Measurements from ENCODE around the gene NPAS2. TPM values are rescaled to one million over a fixed set of nuclear protein-coding genes. Genes with fewer than 3 reads are reported as not detected.

The NPAS2 gene
- total RNA-seq, 8 experiments from 2014 or later: 1.6 to 35.0 (median 6.4) TPM

DNA sequence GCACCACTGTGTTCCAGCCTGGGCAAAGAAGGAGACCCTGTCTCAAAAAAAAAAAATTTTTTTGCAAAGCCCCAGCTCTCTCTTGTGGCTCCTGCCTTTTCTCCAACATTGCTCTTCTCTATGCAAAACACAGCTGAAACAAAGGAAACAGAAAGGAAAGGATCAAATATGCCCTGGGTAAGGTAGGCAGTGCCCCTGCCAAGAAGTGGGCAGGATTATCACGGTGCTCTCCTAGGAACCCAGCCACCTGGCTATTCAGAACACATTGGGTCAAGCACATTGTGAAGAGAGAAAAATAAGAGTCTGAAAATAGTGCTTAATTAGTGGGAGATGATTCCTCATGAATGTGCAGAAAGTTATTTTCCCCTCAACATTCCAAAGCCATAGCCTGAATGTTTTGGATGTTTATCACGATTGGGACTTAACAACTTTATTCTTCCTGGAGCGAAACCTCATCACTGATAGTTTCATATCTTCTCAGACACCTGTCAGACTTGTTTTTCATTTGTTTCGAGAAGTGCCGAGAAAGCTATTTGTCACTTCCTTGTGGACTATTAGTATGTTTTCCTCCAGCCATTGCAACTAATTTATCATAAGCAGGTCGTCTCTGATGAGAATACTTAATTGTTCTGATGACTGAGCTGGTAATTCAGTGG, 139.4 kb downstream of the NPAS2 start:
- no peak for ATAC-seq (replicated peaks in 6 of 8)
- no peak overlapping the region for H3K27ac ChIP-seq
- no peak overlapping the region for H3K4me3 ChIP-seq
- in situ Hi-C loops (cut with MboI; ENCODE audit: low pct_unique_long_range_greater_than_20kb in 2 of 9, low sequenced_read_pairs in 9 of 9, unreplicated experiment in 9 of 9): no loop called here
- 7 to 73% (median 64%) methylated on average over 1 to 6 of the region's 6 CpGs for WGBS, 10 experiments
- peaks cover 0 to 5% of the 10 kb centered on the region in 2 donors for H3K4me1 ChIP-seq (replicated peaks in 1 of 2)

DNA sequence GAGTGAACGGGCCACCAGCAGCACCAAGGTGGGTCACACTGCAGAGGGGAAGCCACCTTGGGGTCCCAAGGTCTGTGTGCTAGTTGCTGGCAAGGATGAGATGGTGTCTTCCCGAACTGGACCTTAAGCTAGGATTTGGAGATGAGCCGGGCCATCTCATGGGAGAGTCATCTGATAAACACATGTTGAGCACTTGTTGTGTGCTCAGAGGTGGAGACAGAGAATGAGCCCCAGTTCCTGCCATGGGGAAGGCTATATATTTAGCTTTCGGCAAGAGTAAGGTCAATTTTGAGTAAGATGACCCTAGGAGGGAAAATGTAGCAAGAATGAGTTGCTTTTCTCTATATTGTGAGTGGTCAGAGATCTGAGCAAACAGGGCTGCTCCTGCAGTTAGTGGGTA, 140.7 kb downstream of the NPAS2 start:
- in situ Hi-C loops (cut with MboI; ENCODE audit: low pct_unique_long_range_greater_than_20kb in 2 of 9, low sequenced_read_pairs in 9 of 9, unreplicated experiment in 9 of 9): no loop called here
- no peak overlapping the region for H3K27ac ChIP-seq
- no peak for ATAC-seq (replicated peaks in 6 of 8)
- H3K4me3 ChIP-seq: no peak overlapping the region
- 17 to 100% (median 94%) methylated on average over 1 to 2 of the region's 4 CpGs; no CpG with 5 or more reads in 2 of the 10 experiments for WGBS, 10 experiments
- peaks cover 0 to 8% of the 10 kb centered on the region in 2 donors for H3K4me1 ChIP-seq (replicated peaks in 1 of 2)

DNA sequence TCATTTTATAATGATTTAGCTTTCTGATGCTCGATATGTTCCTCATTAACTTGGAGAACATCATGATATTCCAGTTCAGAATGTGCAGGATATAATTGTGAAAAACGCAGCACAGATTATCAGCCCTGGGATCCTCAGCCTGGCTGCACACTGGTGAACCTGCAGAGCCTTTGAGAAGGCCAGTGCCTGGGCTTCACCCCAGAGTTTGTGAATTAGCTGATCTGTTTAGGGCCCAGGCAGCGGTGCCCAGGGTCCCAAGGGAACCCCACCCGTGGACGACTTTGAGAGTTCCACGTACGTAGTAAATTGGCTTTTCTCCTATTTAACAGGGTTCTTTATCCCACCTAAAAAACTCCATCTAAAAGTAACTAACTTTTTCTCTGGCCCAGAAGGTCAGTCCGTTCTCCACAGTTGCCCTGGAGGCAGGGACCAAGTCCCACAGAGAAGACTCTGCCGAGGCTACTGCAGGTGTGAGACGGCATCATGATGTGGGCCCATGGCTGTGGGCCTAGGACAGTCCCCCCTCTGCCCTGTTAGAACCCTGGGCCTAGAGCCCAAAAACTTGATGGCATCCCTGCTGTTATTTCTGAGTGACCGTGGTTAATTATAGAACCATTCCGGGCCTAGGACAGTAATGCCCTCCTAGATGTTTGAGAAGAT, 142.6 kb downstream of the NPAS2 start:
- H3K4me1 ChIP-seq (replicated peaks in 1 of 2): peaks cover 0 to 8% of the 10 kb centered on the region in 2 donors
- no peak for ATAC-seq (replicated peaks in 6 of 8)
- H3K4me3 ChIP-seq: no peak overlapping the region
- 25 to 100% (median 83%) methylated on average over 2 to 9 of the region's 12 CpGs for WGBS, 10 experiments
- H3K27ac ChIP-seq: no peak overlapping the region
- in situ Hi-C loops (cut with MboI; ENCODE audit: low pct_unique_long_range_greater_than_20kb in 2 of 9, low sequenced_read_pairs in 9 of 9, unreplicated experiment in 9 of 9): no loop called here

DNA sequence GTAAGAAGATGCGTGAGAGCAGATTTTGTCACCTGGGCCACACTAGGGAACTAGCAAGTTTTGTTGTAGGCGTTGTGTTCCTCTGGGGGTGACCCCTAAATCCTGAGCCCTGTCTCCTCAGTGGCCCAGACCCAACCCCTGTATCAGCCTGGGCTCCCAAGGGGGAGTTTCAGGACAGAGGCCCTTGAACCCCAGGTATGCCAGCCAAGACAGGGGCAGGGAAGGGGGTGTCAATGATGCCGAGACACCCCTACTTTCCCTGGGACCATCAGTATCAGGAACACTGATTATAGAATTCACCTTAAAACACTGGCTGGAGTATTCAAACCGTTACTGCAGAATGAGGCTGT, 143.1 kb downstream of the NPAS2 start:
- ATAC-seq (replicated peaks in 6 of 8): no peak
- in situ Hi-C loops (cut with MboI; ENCODE audit: low pct_unique_long_range_greater_than_20kb in 2 of 9, low sequenced_read_pairs in 9 of 9, unreplicated experiment in 9 of 9): no loop called here
- Histone ChIP-seq H3K4me3 (no peak overlapping the region), H3K27ac (no peak overlapping the region), H3K4me1 (replicated peaks in 1 of 2) (peaks cover 0 to 8% of the 10 kb centered on the region in 2 donors)
- WGBS, 10 experiments: 50 to 100% (median 100%) methylated on average over 1 to 3 of the region's 4 CpGs; no CpG with 5 or more reads in 1 of the 10 experiments

DNA sequence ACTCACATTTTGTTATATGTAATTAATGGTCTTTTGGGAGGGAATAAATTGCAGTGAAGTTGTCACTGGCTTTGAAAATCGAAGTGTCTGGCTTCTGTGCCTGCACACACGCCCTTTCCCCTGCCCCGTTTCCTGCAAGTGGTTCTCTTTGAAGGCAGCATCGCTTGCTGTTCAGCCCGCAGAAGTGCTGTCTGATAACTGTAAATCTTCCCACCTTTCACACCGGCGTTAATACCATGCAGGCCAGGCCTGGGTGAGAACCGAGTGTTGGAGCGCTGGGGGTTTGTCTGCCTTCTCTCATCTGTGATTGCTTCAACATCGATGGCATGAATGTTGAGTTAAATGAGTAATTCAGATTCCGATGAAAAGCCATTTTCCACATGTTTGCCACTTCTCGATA, 144.3 kb downstream of the NPAS2 start:
- 20 to 100% (median 72%) methylated on average over 2 to 11 of the region's 12 CpGs for WGBS, 10 experiments
- Histone ChIP-seq H3K27ac (no peak overlapping the region), H3K4me3 (no peak overlapping the region), H3K4me1 (replicated peaks in 1 of 2) (peaks cover 0 to 8% of the 10 kb centered on the region in 2 donors)
- in situ Hi-C loops (cut with MboI; ENCODE audit: low pct_unique_long_range_greater_than_20kb in 2 of 9, low sequenced_read_pairs in 9 of 9, unreplicated experiment in 9 of 9): no loop called here
- ATAC-seq (replicated peaks in 6 of 8): peak; percentile 6 to 93 (median 54)

DNA sequence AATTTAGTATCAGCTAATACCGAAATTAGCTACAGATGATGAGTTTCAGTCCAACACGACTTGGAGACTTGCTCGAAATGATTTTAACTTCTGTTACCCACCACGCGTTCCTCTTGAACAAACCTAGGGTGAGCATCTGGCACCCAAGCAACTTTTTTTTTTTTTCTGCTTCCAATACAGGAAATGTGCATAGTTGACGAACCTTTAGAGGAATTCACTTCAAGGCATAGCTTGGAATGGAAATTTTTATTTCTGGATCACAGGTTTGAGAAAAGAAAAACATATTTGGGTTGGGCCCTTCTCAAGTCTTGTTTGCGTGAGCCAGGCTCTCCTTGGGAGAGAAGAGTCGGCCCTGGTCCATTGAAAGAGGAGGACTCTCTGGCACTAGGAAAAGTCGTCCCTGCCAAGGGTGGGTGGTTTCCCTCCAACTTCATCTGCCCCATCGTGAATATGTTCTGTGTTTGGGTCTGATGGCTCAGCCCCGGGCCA, 144.8 kb downstream of the NPAS2 start:
- peak in 3 of 8 experiments; percentile 64 to 81 (median 77) for ATAC-seq (replicated peaks in 6 of 8)
- in situ Hi-C loops (cut with MboI; ENCODE audit: low pct_unique_long_range_greater_than_20kb in 2 of 9, low sequenced_read_pairs in 9 of 9, unreplicated experiment in 9 of 9): no loop called here
- Histone ChIP-seq H3K27ac (no peak overlapping the region), H3K4me1 (replicated peaks in 1 of 2) (peaks cover 0 to 8% of the 10 kb centered on the region in 2 donors), H3K4me3 (no peak overlapping the region)
- 19 to 90% (median 73%) methylated on average over 1 to 11 of the region's 11 CpGs for WGBS, 10 experiments

DNA sequence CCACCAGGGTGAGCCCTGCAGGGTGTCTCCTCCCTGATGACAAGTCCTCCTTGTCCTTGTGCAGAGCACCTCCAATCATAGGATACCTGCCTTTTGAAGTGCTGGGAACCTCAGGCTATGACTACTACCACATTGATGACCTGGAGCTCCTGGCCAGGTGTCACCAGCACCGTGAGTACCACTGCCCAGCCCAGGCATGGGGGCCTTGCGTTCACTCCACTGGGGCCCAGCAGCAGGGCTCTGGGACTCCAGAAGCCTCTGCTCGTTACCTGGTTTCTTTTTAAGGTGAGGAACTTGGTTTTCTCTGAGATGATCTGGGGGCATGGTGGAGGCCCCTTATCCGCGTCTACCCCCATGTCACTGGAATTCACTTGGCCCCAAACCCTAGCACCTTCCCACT, 145.7 kb downstream of the NPAS2 start:
- in situ Hi-C loops (cut with MboI; ENCODE audit: low pct_unique_long_range_greater_than_20kb in 2 of 9, low sequenced_read_pairs in 9 of 9, unreplicated experiment in 9 of 9): no loop called here
- 94 to 100% (median 100%) methylated on average over 1 to 3 of the region's 5 CpGs; no CpG with 5 or more reads in 5 of the 10 experiments for WGBS, 10 experiments
- no peak for ATAC-seq (replicated peaks in 6 of 8)

DNA sequence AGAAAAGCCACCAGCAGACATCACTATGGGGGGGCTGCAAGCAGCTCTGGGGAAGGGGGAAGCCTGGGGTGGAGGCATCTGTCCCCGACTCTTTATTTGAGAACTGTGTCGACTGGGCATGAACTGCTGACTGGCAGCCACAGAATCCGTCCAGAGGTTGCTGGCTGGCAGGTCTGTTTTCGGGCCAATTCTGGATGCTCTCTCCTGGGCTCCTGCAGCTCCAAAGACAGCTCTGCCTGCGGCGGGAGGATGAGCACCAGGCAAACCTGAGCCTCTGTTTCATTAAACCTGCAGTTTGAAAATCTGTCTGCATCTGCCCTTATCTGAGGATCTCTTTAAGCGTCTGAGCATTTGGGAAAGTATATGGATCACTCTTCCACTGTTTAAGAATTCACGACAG, 147.8 kb downstream of the NPAS2 start:
- no peak for ATAC-seq (replicated peaks in 6 of 8)
- in situ Hi-C loops (cut with MboI; ENCODE audit: low pct_unique_long_range_greater_than_20kb in 2 of 9, low sequenced_read_pairs in 9 of 9, unreplicated experiment in 9 of 9): no loop called here
- Histone ChIP-seq H3K4me3 (no peak overlapping the region), H3K4me1 (replicated peaks in 1 of 2) (peaks cover 0 to 8% of the 10 kb centered on the region in 2 donors), H3K27ac (no peak overlapping the region)
- 57 to 100% (median 94%) methylated on average over 1 to 4 of the region's 8 CpGs; no CpG with 5 or more reads in 2 of the 10 experiments for WGBS, 10 experiments

More for the DNA sequence above, 145.7 kb downstream of the NPAS2 start:
- Histone ChIP-seq H3K4me1 (replicated peaks in 1 of 2) (peaks cover 0 to 8% of the 10 kb centered on the region in 2 donors), H3K4me3 (no peak overlapping the region), H3K27ac (no peak overlapping the region)

DNA sequence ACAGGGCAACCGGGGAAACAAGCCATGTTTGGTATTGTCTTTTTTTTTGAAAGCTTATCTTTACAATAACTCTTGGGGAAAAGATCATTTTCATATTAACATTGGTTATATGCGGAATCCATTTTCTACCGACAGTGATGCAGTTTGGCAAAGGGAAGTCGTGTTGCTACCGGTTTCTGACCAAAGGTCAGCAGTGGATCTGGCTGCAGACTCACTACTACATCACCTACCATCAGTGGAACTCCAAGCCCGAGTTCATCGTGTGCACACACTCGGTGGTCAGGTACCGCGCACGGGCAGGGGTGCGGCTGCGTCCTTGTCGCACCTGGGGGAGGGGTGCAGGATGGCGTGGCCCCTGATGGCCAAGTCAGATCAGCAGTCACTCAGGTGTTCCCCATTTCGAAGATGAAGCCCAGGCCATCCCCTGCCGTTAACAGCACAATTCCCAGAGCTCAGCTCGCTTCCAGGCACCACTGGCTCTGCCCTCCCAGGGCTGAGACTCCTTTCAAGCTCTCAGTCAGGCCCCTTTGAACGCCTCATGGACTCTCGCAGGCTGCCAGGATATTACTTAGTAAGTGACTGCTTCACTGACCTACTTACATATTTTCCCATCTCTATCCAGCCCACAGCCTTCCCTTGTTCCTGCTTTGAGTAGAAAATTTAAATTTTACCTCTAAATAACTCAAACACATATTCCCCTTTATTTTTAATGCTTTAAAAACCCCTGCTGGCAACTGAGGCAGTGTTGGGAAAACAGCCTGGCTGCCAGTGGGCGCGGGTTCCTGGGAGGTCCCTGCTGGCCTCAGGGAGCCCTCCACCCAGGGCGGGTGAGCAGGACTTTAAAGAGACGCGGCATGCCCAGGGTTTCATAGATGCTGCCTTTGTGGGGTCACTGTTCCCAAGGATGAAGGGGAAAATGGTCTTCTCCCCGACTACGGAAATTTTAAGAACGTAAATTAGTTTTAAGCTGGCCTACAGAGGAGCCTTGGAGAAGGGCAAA, 148.5 kb downstream of the NPAS2 start:
- Histone ChIP-seq H3K4me3 (no peak overlapping the region), H3K27ac (no peak overlapping the region), H3K4me1 (replicated peaks in 1 of 2) (peaks cover 0 to 8% of the 10 kb centered on the region in 2 donors)
- no peak for ATAC-seq (replicated peaks in 6 of 8)
- 50 to 100% (median 93%) methylated on average over 1 to 22 of the region's 28 CpGs for WGBS, 10 experiments
- in situ Hi-C loops (cut with MboI; ENCODE audit: low pct_unique_long_range_greater_than_20kb in 2 of 9, low sequenced_read_pairs in 9 of 9, unreplicated experiment in 9 of 9): no loop called here

DNA sequence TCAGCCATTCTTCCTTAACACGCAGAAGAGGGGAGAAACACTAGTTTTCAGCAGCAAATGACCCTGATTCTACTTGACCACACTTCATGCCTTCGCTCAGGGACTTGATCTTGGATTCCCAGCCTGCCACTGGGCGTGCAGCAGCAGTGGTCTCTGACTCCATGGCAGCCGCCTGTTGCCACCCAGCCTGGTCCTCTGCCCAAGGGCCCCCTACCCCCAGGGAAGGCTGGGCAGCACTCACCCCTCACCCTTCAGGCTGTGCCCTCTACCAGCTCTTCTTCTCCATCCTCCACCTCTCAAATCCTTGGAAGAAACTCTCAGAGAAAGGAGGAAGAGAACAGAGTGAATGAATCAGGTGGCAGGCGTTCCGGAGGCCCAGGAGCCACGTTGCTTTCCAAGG, 150.1 kb downstream of the NPAS2 start:
- Histone ChIP-seq H3K4me1 (replicated peaks in 1 of 2) (no peaks in the 10 kb centered on the region), H3K27ac (no peak overlapping the region), H3K4me3 (no peak overlapping the region)
- WGBS, 10 experiments: 60 to 100% (median 96%) methylated on average over 1 to 2 of the region's 7 CpGs; no CpG with 5 or more reads in 4 of the 10 experiments
- no peak for ATAC-seq (replicated peaks in 6 of 8)
- in situ Hi-C loops (cut with MboI; ENCODE audit: low pct_unique_long_range_greater_than_20kb in 2 of 9, low sequenced_read_pairs in 9 of 9, unreplicated experiment in 9 of 9): loop anchor here in 1 of 9 experiments (10.0 kb wide), 1 partner anchor 235 kb away; no protein-coding TSS in a partner anchor

DNA sequence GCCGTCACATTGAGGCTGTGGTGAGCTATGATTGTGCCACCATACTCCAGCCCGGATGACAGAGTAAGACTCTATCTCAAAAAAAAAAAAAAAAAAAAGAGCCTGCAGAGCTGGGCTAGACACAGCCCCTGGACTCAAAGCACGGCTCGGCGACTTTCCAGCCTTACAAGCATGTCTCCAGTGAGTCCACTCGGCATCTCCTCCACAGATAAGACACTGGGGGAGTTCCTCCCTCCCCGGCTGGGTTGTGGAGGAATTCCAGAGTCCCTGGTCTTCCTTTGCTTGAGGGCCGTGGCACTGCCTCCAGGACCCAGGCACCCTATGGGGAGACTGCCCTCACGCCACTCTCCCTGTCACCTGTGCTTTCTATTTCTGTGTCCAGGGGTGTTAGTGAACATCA, 151.3 kb downstream of the NPAS2 start:
- ATAC-seq (replicated peaks in 6 of 8): no peak
- Histone ChIP-seq H3K27ac (no peak overlapping the region), H3K4me3 (no peak overlapping the region), H3K4me1 (replicated peaks in 1 of 2) (no peaks in the 10 kb centered on the region)
- in situ Hi-C loops (cut with MboI; ENCODE audit: low pct_unique_long_range_greater_than_20kb in 2 of 9, low sequenced_read_pairs in 9 of 9, unreplicated experiment in 9 of 9): loop anchor here in 1 of 9 experiments (10.0 kb wide), 1 partner anchor 236 kb away; no protein-coding TSS in a partner anchor
- WGBS, 10 experiments: 73 to 100% (median 88%) methylated on average over 1 to 8 of the region's 9 CpGs; no CpG with 5 or more reads in 4 of the 10 experiments

DNA sequence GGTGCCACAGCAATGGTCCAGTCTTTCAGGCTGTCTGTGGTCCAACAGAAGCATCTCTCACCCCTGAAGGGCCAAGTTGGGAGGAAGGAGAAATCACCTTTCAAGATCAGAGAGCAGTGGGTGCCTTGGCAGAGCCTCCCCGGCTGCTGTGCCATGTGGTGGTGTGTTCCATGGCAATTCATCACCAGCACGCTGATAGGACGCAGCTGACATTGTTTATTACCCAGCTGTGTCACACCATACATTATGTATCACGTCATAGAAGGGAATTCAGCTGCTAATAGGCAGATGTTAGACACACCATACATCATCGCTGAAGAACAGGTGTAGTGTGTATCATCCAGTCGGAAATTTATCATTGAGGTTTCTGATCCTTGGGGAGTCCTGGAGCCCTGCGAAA, 152.5 kb downstream of the NPAS2 start:
- WGBS, 10 experiments: 80 to 100% (median 88%) methylated on average over 1 to 7 of the region's 7 CpGs; no CpG with 5 or more reads in 3 of the 10 experiments
- no peak overlapping the region for H3K27ac ChIP-seq
- H3K4me3 ChIP-seq: no peak overlapping the region
- in situ Hi-C loops (cut with MboI; ENCODE audit: low pct_unique_long_range_greater_than_20kb in 2 of 9, low sequenced_read_pairs in 9 of 9, unreplicated experiment in 9 of 9): loop anchor here in 1 of 9 experiments (10.0 kb wide), 1 partner anchor 238 kb away; no protein-coding TSS in a partner anchor
- H3K4me1 ChIP-seq (replicated peaks in 1 of 2): peaks cover 0 to 5% of the 10 kb centered on the region in 2 donors
- ATAC-seq (replicated peaks in 6 of 8): no peak
